Prostate gland (tissue), 2 donors: ENCODE results near the gene EIF2D.

Source experiments
- POLR2A ChIP-seq: fragments of 450-650 bp; IDR thresholded peaks from one replicate; pipeline ENCODE4 v1.6.1; 2016; ENCODE audit warnings: antibody characterized with exemption, mild to moderate bottlenecking
- POLR2AphosphoS5 ChIP-seq: sonication (generic); formaldehyde crosslinking; IDR thresholded peaks from one replicate; pipeline ENCODE4 v1.6.1; 2017; ENCODE audit warnings: antibody characterized with exemption
- TF ChIP-seq, protein P1 (sequence below), 4 experiments: fragments of 200-600 bp in 2 of 4; fragments of 450-650 bp in 2 of 4; sonication (generic) in 2 of 4; IDR thresholded peaks; 1 replicate in 3 of 4; 2 replicates in 1 of 4; pipeline ENCODE4 v1.5.1; 2016 to 2019; ENCODE audit warnings: antibody characterized with exemption in 4 of 4, mild to moderate bottlenecking in 2 of 4, moderate library complexity in 2 of 4

DNA sequence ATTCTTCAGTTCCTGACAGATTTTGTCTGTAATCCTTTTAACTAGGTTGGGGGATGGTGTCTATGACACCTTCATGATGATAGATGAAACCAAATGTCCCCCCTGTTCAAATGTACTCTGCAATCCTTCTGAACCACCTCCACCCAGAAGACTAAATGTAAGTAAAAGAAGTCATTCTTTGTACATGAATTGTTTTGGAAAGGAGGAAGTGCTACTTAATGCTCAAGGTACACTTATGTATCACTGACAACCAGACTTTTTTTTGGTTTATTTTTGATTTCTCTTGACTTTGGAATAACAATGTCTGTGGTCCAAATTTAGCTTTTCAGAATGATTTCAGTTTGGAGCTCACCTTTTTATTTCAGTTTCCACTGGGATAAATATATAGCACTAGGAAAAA, 25.3 kb upstream of the EIF2D start:
- TF ChIP-seq, protein P1, sequence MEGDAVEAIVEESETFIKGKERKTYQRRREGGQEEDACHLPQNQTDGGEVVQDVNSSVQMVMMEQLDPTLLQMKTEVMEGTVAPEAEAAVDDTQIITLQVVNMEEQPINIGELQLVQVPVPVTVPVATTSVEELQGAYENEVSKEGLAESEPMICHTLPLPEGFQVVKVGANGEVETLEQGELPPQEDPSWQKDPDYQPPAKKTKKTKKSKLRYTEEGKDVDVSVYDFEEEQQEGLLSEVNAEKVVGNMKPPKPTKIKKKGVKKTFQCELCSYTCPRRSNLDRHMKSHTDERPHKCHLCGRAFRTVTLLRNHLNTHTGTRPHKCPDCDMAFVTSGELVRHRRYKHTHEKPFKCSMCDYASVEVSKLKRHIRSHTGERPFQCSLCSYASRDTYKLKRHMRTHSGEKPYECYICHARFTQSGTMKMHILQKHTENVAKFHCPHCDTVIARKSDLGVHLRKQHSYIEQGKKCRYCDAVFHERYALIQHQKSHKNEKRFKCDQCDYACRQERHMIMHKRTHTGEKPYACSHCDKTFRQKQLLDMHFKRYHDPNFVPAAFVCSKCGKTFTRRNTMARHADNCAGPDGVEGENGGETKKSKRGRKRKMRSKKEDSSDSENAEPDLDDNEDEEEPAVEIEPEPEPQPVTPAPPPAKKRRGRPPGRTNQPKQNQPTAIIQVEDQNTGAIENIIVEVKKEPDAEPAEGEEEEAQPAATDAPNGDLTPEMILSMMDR (IDR thresholded peaks at IDR 0.05): no peak
- TF ChIP-seq POLR2A (no peak), POLR2AphosphoS5 (no peak)
